Erythroblast (primary cell): Measurements from ENCODE around the gene GLIPR1L2.

Source experiments
- GATA1 ChIP-seq: IDR thresholded peaks from 2 replicates; pipeline ENCODE4 v1.6.1; 2011; ENCODE audit warnings: low read depth, mild to moderate bottlenecking, control low read depth, low read length, moderate library complexity
- POLR2A ChIP-seq: IDR thresholded peaks from 2 replicates; pipeline ENCODE4 v1.6.1; 2011; ENCODE audit warnings: mild to moderate bottlenecking, low read length

DNA sequence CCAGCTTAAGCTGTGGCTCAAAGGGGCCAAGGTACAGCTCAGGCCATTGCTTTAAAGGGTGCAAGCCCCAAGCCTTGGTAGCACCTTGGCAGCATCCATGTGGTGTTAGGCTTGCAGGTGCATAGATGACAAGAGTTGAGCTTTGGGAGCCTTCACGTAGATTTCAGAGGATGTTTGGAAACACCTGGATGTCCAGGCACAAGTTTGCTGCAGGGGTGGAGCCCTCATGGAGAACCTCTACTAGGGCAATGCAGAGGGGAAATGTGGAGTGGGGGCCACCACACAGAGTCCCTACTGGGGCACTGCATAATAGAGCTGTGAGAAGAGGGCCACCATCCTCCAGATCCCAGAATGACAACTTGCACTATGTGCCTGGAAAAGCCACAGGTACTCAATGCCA, 37.9 kb downstream of the GLIPR1L2 start:
- TF ChIP-seq POLR2A, result no peak
- TF ChIP-seq GATA1, result no peak
